Activated CD8-positive, alpha-beta T cell treated with anti-CD3 and anti-CD28 coated beads for 36 hours (primary cell): ENCODE measurements around the gene CCDC102B. TPM values are rescaled to one million over a fixed set of nuclear protein-coding genes. Genes with fewer than 3 reads are reported as not detected.
"Not testable (repeated sequence)": the region's sequence is repeated elsewhere in the genome, so short reads cannot be mapped to it uniquely, and the experiment has no call there.

ENCODE experiments used
- ATAC-seq: fragments of 200-7000 bp; cut with Tn5 transposase; one replicate; pipeline ENCODE4 v1.10.0; 2021; ENCODE audit warnings: mild to moderate bottlenecking, moderate library complexity
- CTCF ChIA-PET: fragments of 350-600 bp; sonication (Branson Sonifier 250); formaldehyde crosslinking; loops from one replicate; lab custom pipeline; 2021; ENCODE audit warnings: antibody characterized with exemption; lab: Charles Lee
- POLR2A ChIA-PET: fragments of 350-600 bp; sonication (Branson Sonifier 250); formaldehyde crosslinking; loops from one replicate; lab custom pipeline; 2021; ENCODE audit warnings: antibody characterized with exemption; lab: Charles Lee
- DNase-seq: peaks from one replicate; pipeline ENCODE4 v3.0.0-alpha.2; 2020
- H3K27ac Mint-ChIP-seq: one replicate; pipeline ENCODE4 v1.8.0; 2021; ENCODE audit warnings: mild to moderate bottlenecking, mixed read lengths
- H3K27me3 Mint-ChIP-seq: one replicate; pipeline ENCODE4 v1.8.0; 2021; ENCODE audit warnings: mixed read lengths
- H3K36me3 Mint-ChIP-seq: one replicate; pipeline ENCODE4 v1.8.0; 2021; ENCODE audit warnings: low read depth, mixed read lengths
- H3K4me1 Mint-ChIP-seq: one replicate; pipeline ENCODE4 v1.8.0; 2021; ENCODE audit warnings: low read depth, mixed read lengths
- H3K4me3 Mint-ChIP-seq: one replicate; pipeline ENCODE4 v1.8.0; 2021; ENCODE audit warnings: mild to moderate bottlenecking, moderate library complexity, mixed read lengths
- H3K9me3 Mint-ChIP-seq: one replicate; pipeline ENCODE4 v1.8.0; 2021; ENCODE audit warnings: mixed read lengths
- intact Hi-C: fragments of 100-400 bp; cut with micrococcal nuclease; formaldehyde crosslinking; loops from one replicate; pipeline ENCODE4 v1.10.0; 2022
- total RNA-seq, 2 experiments: library from RNA; stranded (reverse); gene quantifications; one replicate each; pipeline ENCODE4 v1.2.3, GENCODE V29; 2021
- TF ChIP-seq, protein P1 (sequence below): fragments of 200-600 bp; IDR thresholded peaks from one replicate; pipeline ENCODE4 v1.8.0; 2022; ENCODE audit warnings: antibody characterized with exemption, mild to moderate bottlenecking

The CCDC102B gene
- total RNA-seq, 2 experiments from 2014 or later, result 0.95 to 2.1 TPM

- ATAC-seq (no peak), DNase-seq (no peak)
- CTCF ChIA-PET, result no interaction called here
- H3K9me3 Mint-ChIP-seq, result no peaks in the 10 kb centered on the region
- no peaks in the 10 kb centered on the region for H3K36me3 Mint-ChIP-seq
- no peak overlapping the region for H3K4me3 Mint-ChIP-seq
- H3K4me1 Mint-ChIP-seq, result no peaks in the 10 kb centered on the region
- TF ChIP-seq, protein P1, sequence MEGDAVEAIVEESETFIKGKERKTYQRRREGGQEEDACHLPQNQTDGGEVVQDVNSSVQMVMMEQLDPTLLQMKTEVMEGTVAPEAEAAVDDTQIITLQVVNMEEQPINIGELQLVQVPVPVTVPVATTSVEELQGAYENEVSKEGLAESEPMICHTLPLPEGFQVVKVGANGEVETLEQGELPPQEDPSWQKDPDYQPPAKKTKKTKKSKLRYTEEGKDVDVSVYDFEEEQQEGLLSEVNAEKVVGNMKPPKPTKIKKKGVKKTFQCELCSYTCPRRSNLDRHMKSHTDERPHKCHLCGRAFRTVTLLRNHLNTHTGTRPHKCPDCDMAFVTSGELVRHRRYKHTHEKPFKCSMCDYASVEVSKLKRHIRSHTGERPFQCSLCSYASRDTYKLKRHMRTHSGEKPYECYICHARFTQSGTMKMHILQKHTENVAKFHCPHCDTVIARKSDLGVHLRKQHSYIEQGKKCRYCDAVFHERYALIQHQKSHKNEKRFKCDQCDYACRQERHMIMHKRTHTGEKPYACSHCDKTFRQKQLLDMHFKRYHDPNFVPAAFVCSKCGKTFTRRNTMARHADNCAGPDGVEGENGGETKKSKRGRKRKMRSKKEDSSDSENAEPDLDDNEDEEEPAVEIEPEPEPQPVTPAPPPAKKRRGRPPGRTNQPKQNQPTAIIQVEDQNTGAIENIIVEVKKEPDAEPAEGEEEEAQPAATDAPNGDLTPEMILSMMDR, result no peak
- intact Hi-C loops, result no loop called here
- POLR2A ChIA-PET, result no interaction called here
- no peaks in the 10 kb centered on the region for H3K27me3 Mint-ChIP-seq
- no peak overlapping the region for H3K27ac Mint-ChIP-seq
Observed at GRCh38 chr18:68942230-68942629, 144.3 kb downstream of the CCDC102B start.

DNA sequence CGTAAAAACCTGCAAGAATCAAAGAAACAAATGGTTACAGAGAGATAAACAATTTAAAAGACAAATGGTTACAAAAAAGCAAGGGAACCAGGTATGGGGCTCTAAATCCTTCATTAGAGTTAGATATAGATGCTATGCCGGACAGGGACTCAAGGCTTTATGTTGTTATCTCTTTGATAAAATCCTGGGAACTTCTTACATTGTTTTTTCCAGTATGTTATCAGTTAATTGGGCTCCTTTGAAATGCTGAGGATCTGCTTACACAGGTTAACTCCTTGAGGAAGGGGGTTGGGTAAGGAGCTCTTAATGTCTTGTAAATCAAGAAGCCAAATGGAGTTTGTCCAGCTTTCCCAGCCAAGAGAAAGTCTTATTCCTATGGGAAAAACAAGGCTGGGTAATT is 146.0 kb downstream of the CCDC102B start:
- not testable (repeated sequence) for H3K9me3 Mint-ChIP-seq

GRCh38 chr18:68944330-68944729 is 146.4 kb downstream of the CCDC102B start:
- Mint-ChIP-seq H3K4me3 (no peak overlapping the region), H3K36me3 (no peaks in the 10 kb centered on the region), H3K27me3 (no peaks in the 10 kb centered on the region), H3K27ac (no peak overlapping the region), H3K9me3 (no peaks in the 10 kb centered on the region), H3K4me1 (no peaks in the 10 kb centered on the region)
- DNase-seq, result no peak
- intact Hi-C loops, result no loop called here
- POLR2A ChIA-PET, result no interaction called here
- CTCF ChIA-PET, result no interaction called here
- no peak for ATAC-seq
- TF ChIP-seq, protein P1, result no peak

More for the DNA sequence above, 146.0 kb downstream of the CCDC102B start:
- H3K4me1 Mint-ChIP-seq, intact Hi-C loops, DNase-seq, ATAC-seq, POLR2A ChIA-PET, H3K27ac Mint-ChIP-seq, H3K36me3 Mint-ChIP-seq, H3K27me3 Mint-ChIP-seq, CTCF ChIA-PET, H3K4me3 Mint-ChIP-seq: not testable (repeated sequence)

DNA sequence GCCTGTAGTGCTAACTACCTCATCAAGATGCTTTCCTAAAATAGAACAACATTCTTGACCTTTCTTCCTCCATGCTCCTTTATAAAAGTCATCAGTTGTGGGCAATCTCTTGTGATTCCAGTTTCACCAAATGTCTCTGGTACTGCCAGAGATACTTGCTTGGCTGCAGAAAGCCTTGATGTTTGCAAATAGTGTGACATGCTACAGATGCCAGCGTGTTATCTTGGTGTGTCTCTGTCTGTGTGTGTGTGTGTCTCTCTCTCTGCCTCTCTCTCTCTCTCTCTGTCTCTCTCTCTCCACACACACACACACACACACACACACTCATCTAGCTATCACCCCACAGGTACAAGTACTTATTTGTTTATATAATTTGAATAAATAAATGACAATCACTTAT is 146.9 kb downstream of the CCDC102B start:
- DNase-seq, result no peak
- CTCF ChIA-PET, result interaction anchor here (1.0 kb wide), 1 partner anchor 9 kb away, joined by 3 read pairs; no protein-coding TSS in a partner anchor
- Mint-ChIP-seq H3K4me1 (no peaks in the 10 kb centered on the region), H3K9me3 (no peaks in the 10 kb centered on the region), H3K27me3 (no peaks in the 10 kb centered on the region), H3K4me3 (no peak overlapping the region), H3K36me3 (no peaks in the 10 kb centered on the region), H3K27ac (no peak overlapping the region)
- ATAC-seq, result no peak
- POLR2A ChIA-PET, result no interaction called here
- TF ChIP-seq, protein P1, result no peak
- intact Hi-C loops, result no loop called here

GRCh38 chr18:68948622-68949021 is 150.7 kb downstream of the CCDC102B start:
- H3K27ac Mint-ChIP-seq, result no peak overlapping the region
- no peak overlapping the region for H3K4me3 Mint-ChIP-seq
- CTCF ChIA-PET, result no interaction called here
- DNase-seq (no peak), ATAC-seq (no peak)
- intact Hi-C loops, result no loop called here
- no peaks in the 10 kb centered on the region for H3K36me3 Mint-ChIP-seq
- POLR2A ChIA-PET, result no interaction called here
- no peaks in the 10 kb centered on the region for H3K4me1 Mint-ChIP-seq
- H3K9me3 Mint-ChIP-seq, result no peaks in the 10 kb centered on the region
- TF ChIP-seq, protein P1, result no peak
- H3K27me3 Mint-ChIP-seq, result no peaks in the 10 kb centered on the region

DNA sequence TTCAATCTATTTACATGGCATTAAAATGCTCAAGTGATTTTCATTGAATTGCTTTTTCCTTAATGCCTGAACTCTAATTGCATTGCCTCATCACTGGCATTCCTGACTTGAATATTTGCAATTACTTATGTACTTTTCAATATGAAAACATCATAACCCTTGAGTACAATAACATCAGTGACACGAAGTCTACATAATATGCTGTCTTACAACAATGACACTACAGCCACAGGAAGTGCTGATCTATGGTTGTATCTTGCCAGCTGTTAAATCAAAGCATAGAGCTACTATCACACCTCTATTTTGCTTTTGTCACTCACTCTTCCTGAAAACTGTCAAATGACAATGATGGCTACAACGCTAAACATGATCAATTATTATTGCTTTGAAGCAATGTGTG is 156.9 kb downstream of the CCDC102B start:
- Mint-ChIP-seq H3K27ac (no peak overlapping the region), H3K9me3 (no peaks in the 10 kb centered on the region), H3K27me3 (no peaks in the 10 kb centered on the region), H3K4me3 (no peak overlapping the region), H3K4me1 (no peaks in the 10 kb centered on the region), H3K36me3 (no peaks in the 10 kb centered on the region)
- DNase-seq (no peak), ATAC-seq (no peak)
- TF ChIP-seq, protein P1, result no peak
- ChIA-PET POLR2A (no interaction called here), CTCF (interaction anchor here (1.2 kb wide), 1 partner anchor 10 kb away, joined by 3 read pairs; no protein-coding TSS in a partner anchor)
- intact Hi-C loops, result no loop called here
